GM12878 (cell line): ENCODE results near the gene CHST15.

ENCODE experiments used
- CTCF ChIP-seq, 3 experiments: IDR thresholded peaks in 2 of 3; conservative IDR thresholded peaks in 1 of 3; 2 replicates each; pipeline ENCODE4 v1.5.1; 2011; ENCODE audit warnings: low read depth in 3 of 3, low read length in 3 of 3, mild to moderate bottlenecking in 3 of 3, control low read depth in 2 of 3, moderate library complexity in 2 of 3, inconsistent platforms in 1 of 3, mixed read lengths in 1 of 3; ENCODE audit not compliant: control insufficient read depth in 2 of 3, insufficient read depth in 1 of 3; ENCODE audit errors: extremely low read depth in 1 of 3
- EZH2 ChIP-seq: IDR thresholded peaks from 2 replicates; pipeline ENCODE4 v1.6.1; 2012; ENCODE audit warnings: low read depth, mild to moderate bottlenecking, control low read depth, inconsistent platforms, low read length, borderline replicate concordance; ENCODE audit not compliant: control insufficient read depth
- PAX5 ChIP-seq: IDR thresholded peaks from 2 replicates; pipeline ENCODE4 v1.6.1; 2011; ENCODE audit warnings: low read depth, low read length, borderline replicate concordance
- USF2 ChIP-seq: IDR thresholded peaks from 2 replicates; pipeline ENCODE4 v1.6.1; 2011; ENCODE audit warnings: low read depth, low read length, improper control_type of control experiment, borderline replicate concordance

- TF ChIP-seq CTCF (IDR thresholded peaks at IDR 0.05 in 2 of 3, conservative IDR thresholded peaks at IDR 0.05 in 1 of 3; ENCODE audit: control insufficient read depth in 2 of 3, extremely low read depth in 1 of 3, insufficient read depth in 1 of 3, low read depth in 3 of 3, low read length in 3 of 3) (no peak), USF2 (no peak), PAX5 (no peak), EZH2 (no peak)
These were observed 5.4 kb downstream of the CHST15 start for GRCh38 chr10:124087672-124088634.
